IPS-11a (cell line): ENCODE data around the gene CTLA4.
"Not testable (repeated sequence)": the region's sequence is repeated elsewhere in the genome, so short reads cannot be mapped to it uniquely, and the experiment has no call there.

ENCODE experiments used
- H3K4me3 ChIP-seq: one replicate; pipeline ENCODE4 v1.5.1; 2013; ENCODE audit warnings: low read depth, low read length, control low read depth

The CTLA4 gene

GRCh38 chr2:203855274-203855673, 12.3 kb upstream of the CTLA4 start:
- no peak overlapping the region for H3K4me3 ChIP-seq

GRCh38 chr2:203857656-203858055, 9.9 kb upstream of the CTLA4 start:
- H3K4me3 ChIP-seq: no peak overlapping the region

DNA sequence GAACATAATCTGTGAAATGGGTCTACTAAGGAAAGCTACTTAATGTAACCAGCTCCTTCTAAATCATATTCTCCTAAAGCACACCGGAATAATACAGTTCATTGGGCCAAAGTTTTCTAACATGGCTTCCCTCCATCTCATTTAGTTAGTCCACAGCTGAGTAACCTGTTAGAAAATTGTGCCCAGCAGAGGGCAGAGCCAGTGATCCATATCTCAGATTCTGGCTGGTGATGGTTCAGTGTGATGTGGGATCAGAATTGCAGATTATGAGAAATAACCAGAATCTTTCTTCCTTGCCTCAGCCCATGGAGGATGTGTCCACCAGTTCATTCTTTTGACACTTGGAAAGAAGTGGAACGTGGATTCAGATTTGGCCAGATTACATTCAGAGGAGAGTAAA, 9.4 kb upstream of the CTLA4 start:
- no peak overlapping the region for H3K4me3 ChIP-seq

DNA sequence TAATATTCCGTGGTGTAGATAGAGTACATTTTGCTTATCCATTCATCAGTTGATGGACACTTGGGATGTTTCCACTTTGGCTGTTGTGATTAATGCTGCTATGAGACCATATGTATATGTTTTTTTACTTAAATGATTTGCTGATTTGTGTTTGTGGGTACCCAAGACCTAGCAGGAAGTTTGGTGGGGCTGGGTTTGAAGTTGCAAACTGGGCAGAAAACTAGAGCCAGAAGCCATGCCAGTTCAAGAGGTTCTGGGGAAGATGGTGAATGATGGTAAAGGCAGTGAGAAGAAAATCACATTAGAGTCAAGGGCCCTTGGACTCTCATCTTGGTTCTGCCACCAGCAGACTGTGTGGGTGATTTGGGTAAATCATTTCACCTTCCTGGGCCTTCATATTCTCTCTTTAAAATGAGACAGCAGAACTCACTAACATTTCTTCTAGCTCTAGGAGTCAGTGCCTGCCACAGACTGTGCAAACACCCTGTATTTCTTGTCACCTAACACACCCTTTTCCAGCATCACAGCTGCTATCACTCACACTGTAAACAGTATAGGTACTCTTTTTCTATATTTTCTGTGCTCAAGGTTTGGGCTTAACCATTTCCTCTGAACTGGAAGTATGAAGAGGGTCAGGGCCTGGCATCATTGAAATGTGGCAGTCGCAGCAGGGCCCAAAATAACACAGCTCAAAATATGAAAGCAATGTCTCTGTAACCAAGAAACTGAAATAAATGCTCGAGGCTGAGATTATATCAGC, 8.4 kb upstream of the CTLA4 start:
- H3K4me3 ChIP-seq: no peak overlapping the region

DNA sequence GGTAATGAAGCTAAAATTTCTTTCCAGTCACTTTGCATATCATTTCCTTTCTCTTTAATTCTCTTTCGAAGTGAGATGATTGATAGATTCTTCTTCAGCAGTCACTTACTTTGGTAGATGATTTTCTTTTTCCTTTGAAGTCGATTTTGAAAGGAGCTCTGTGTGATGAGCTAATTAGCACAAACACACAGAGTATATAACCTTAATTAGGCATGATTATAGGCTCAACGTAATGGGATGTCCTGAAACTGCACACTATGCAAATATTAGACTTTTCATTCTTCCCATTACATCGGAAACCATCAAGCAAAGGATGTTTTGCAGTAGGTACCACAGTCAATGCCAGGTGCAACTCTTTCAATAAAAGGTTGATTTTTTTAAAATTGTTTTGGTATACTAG, 6.4 kb upstream of the CTLA4 start:
- H3K4me3 ChIP-seq: no peak overlapping the region

GRCh38 chr2:203861607-203862006, 6.0 kb upstream of the CTLA4 start:
- H3K4me3 ChIP-seq: no peak overlapping the region

- H3K4me3 ChIP-seq: no peak overlapping the region
Observed at GRCh38 chr2:203869223-203870042, 1.9 kb downstream of the CTLA4 start.

DNA sequence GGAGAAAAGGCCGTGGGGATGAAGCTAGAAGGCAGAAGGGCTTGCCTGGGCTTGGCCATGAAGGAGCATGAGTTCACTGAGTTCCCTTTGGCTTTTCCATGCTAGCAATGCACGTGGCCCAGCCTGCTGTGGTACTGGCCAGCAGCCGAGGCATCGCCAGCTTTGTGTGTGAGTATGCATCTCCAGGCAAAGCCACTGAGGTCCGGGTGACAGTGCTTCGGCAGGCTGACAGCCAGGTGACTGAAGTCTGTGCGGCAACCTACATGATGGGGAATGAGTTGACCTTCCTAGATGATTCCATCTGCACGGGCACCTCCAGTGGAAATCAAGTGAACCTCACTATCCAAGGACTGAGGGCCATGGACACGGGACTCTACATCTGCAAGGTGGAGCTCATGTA, 2.9 kb downstream of the CTLA4 start:
- H3K4me3 ChIP-seq: no peak overlapping the region

DNA sequence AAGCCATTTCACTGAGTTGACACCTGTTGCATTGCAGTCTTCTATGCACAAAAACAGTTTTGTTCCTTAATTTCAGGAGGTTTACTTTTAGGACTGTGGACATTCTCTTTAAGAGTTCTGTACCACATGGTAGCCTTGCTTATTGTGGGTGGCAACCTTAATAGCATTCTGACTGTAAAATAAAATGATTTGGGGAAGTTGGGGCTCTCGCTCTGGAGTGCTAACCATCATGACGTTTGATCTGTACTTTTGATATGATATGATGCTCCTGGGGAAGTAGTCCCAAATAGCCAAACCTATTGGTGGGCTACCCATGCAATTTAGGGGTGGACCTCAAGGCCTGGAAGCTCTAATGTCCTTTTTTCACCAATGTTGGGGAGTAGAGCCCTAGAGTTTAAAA, 3.4 kb downstream of the CTLA4 start:
- no peak overlapping the region for H3K4me3 ChIP-seq

DNA sequence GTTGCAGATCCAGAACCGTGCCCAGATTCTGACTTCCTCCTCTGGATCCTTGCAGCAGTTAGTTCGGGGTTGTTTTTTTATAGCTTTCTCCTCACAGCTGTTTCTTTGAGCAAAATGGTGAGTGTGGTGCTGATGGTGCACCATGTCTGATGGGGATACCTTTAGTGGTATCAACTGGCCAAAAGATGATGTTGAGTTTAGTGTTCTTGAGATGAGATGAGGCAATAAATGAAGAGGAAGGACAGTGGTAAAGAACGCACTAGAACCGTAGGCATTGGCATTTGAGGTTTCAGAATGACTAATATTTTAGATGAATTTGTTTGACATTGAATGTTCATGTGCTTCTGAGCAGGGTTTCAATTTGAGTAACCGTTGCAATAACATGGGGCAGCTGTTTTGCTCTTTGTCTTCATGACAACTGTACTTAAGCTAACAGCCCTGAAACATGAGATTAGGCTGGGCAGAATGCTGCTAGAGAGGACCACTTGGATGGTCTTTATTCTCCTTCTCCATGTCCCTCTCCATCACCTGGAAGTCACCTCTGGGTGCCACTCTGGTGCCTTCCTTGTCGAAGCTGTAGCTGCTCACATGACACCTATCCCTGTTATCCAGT, 3.9 kb downstream of the CTLA4 start:
- no peak overlapping the region for H3K4me3 ChIP-seq

GRCh38 chr2:203873461-203873860, 5.9 kb downstream of the CTLA4 start:
- no peak overlapping the region for H3K4me3 ChIP-seq

- no peak overlapping the region for H3K4me3 ChIP-seq
Observed at GRCh38 chr2:203873921-203874631, 6.5 kb downstream of the CTLA4 start.

DNA sequence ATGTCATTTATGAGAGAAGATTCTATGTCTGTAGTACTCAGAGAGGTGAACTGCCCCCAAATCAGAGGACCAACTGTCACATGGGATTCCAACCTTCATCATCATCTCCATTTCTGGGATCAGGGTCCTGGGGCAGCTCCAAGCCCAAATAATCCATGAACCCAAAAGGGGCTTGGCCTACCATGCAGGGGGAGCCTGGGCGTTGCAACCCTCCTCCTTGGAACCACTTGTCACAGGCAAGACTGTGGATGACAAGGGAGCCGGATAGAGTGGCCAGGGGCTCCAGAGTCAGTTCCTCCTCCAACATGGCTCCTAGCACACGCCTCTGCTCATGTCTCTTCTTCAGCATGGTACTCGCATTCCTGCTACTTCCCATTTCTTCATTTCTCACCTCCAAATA, 7.9 kb downstream of the CTLA4 start:
- no peak overlapping the region for H3K4me3 ChIP-seq

DNA sequence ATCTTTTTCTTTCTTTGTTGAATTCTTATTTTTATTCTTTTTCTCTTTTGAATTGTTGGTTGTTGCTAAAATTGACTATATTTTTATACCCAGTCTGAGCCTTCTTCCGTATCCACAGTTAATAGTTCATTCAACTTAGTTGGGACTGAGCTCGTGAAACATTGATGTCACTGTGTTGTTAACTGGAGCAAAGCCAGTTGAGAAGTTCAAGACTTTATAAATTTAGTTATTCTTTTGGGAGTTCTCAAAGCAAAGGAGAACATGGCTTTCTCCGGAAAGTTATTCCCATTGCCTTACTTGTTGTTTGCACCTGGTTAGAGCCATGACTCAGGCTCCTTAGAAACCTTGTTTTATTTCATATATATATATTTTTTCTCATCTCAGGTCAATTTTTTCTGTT, 8.8 kb downstream of the CTLA4 start:
- H3K4me3 ChIP-seq: no peak overlapping the region

DNA sequence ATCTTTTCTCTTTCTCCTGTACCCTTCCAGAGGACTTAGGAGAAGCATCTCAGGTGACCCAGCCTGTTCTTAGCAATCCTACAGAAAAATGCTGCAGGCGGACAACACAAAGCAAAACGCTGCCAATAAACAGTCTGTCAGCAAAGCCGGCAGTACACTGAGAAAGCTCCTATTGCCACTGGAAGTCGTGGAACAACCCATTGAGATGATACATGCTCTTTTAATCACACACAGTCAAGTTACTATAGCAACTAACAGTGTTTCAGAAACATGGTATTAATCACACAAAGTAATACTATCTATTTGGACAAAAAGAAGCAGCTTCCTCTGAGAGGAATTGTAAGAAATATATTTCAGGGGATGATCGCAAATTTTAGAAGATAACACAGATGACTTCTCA, 10.5 kb downstream of the CTLA4 start:
- H3K4me3 ChIP-seq: no peak overlapping the region

GRCh38 chr2:203880557-203881125, 13.1 kb downstream of the CTLA4 start:
- no peak overlapping the region for H3K4me3 ChIP-seq

DNA sequence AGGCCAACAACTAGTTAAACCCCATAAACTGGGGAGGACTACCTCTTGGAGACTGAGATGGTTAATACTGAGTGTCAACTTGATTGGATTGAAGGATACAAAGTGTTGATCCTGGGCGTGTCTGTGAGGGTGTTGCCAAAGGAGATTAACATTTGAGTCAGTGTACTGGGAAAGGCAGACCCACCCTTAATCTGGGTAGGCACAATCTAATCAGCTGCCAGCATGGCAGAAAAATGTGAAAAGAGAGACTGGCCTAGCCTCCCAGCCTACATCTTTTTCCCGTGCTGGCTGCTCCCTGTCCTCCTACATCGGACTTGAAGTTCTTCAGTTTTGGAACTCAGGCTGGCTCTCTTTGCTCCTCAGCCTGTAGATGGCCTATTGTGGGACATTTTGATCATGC, 13.6 kb downstream of the CTLA4 start:
- not testable (repeated sequence) for H3K4me3 ChIP-seq

- H3K4me3 ChIP-seq: no peak overlapping the region
Observed at GRCh38 chr2:203882551-203882950, 15.0 kb downstream of the CTLA4 start.

DNA sequence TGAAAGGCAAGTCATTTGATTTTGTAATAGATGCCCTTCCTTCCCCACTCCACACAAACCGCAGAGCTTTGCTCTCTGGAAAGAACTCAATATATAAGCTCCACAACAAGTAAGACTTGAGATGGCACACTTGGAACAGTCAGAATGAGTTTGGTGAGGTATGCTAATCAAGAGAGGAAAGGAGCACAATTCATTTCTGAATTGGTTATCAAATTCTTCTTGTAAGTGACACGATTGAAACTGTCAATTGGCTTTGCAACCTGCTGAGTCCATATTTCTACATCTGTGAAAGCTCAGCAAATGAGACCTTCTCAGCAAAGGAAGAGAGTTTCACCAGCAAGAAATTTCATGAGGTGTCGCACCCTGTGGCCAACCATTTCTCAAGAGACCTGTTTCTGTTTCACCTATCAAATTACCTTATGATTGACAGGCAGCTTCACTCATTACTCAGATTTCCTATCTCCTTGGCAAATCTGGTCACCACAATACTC, 19.1 kb downstream of the CTLA4 start:
- no peak overlapping the region for H3K4me3 ChIP-seq

GRCh38 chr2:203887677-203888076, 20.1 kb downstream of the CTLA4 start:
- H3K4me3 ChIP-seq: no peak overlapping the region

DNA sequence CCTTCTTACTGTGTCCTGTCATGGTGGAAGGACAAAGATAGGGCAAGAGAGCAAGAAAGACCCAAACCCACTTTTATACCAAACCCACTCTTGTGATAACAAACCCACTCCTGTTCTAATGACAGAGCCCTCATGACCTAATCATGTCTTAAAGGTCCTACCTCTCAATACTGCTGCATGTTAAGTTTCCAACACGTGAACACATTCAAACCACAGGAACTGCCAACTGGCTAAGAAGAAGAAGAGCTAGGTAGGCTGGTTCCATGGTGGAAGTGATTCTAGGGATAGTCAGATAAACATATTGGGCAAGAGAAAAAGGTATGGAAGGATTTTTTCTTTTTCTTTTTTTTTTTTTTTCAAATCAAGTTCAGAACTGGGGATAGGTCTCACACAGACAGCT, 22.0 kb downstream of the CTLA4 start:
- no peak overlapping the region for H3K4me3 ChIP-seq
